OCI-LY7 (cell line): ENCODE results near the gene XPA. TPM values are rescaled to one million over a fixed set of nuclear protein-coding genes. Genes with fewer than 3 reads are reported as not detected.
"Not testable (repeated sequence)": the region's sequence is repeated elsewhere in the genome, so short reads cannot be mapped to it uniquely, and the experiment has no call there.

Experiments
- BruUV-seq: library from RNA; stranded (reverse); fragments of 400-500 nt; replicated peaks from 2 replicates; lab custom pipeline; 2021; lab: Mats Ljungman, UMichigan
- CTCF ChIA-PET: fragments of 300-600 bp; sonication (Branson Sonifier 250); formaldehyde crosslinking; loops from one replicate; lab custom pipeline; 2022; ENCODE audit warnings: antibody characterized with exemption; ENCODE audit not compliant: unreplicated experiment; lab: Charles Lee
- POLR2A ChIA-PET: fragments of 300-600 bp; sonication (Branson Sonifier 250); formaldehyde crosslinking; loops from one replicate; lab custom pipeline; 2022; ENCODE audit warnings: antibody characterized with exemption; lab: Charles Lee
- DNase-seq: peaks from one replicate; pipeline ENCODE4 v3.0.0-alpha.2; 2015; ENCODE audit warnings: low spot score
- H2AFZ ChIP-seq: fragments of 200-600 bp; sonication (generic), shearing (Covaris generic); 2 replicates; pipeline ENCODE4 v1.6.1; 2014; ENCODE audit warnings: mild to moderate bottlenecking, antibody characterized with exemption, low read length, moderate library complexity
- H3K27ac ChIP-seq: fragments of 200-600 bp; sonication (generic); 2 replicates; pipeline ENCODE4 v1.5.1; 2014; ENCODE audit warnings: mixed run types, low read depth, mild to moderate bottlenecking, moderate library complexity, low read length, inconsistent platforms; ENCODE audit not compliant: poor library complexity, severe bottlenecking
- H3K36me3 ChIP-seq: fragments of 200-600 bp; sonication (generic); 2 replicates; pipeline ENCODE4 v1.6.1; 2014; ENCODE audit warnings: mild to moderate bottlenecking, antibody characterized with exemption, low read length, moderate library complexity, mixed read lengths; ENCODE audit not compliant: insufficient read depth
- H3K4me1 ChIP-seq: fragments of 200-600 bp; sonication (generic); 2 replicates; pipeline ENCODE4 v1.5.1; 2014; ENCODE audit warnings: mild to moderate bottlenecking, low read length; ENCODE audit not compliant: insufficient read depth, poor library complexity, severe bottlenecking
- H3K4me2 ChIP-seq: fragments of 200-600 bp; sonication (generic); 2 replicates; pipeline ENCODE4 v1.6.1; 2014; ENCODE audit warnings: mild to moderate bottlenecking, low read length
- H3K4me3 ChIP-seq: fragments of 200-600 bp; sonication (generic); 2 replicates; pipeline ENCODE4 v1.5.1; 2014; ENCODE audit warnings: mild to moderate bottlenecking, low read depth, low read length; ENCODE audit not compliant: poor library complexity, severe bottlenecking
- H3K79me2 ChIP-seq: fragments of 200-600 bp; sonication (generic); 2 replicates; pipeline ENCODE4 v1.6.1; 2016; ENCODE audit warnings: low read depth, mild to moderate bottlenecking, low read length, moderate library complexity, mixed read lengths; ENCODE audit not compliant: insufficient read depth
- H3K9me2 ChIP-seq: fragments of 200-600 bp; sonication (generic); 2 replicates; pipeline ENCODE4 v1.6.1; 2016; ENCODE audit warnings: mild to moderate bottlenecking, low read length, mixed read lengths; ENCODE audit not compliant: insufficient read depth
- H3K9me3 ChIP-seq: fragments of 200-600 bp; sonication (generic); 2 replicates; pipeline ENCODE4 v1.6.1; 2014; ENCODE audit warnings: mild to moderate bottlenecking, mixed run types, low read length, mixed read lengths
- H4K20me1 ChIP-seq: fragments of 200-600 bp; sonication (generic); 2 replicates; pipeline ENCODE4 v1.6.1; 2014; ENCODE audit warnings: mild to moderate bottlenecking, antibody characterized with exemption, low read length, moderate library complexity, mixed read lengths; ENCODE audit not compliant: insufficient read depth
- CTCF ChIP-seq: fragments of 200-600 bp; sonication (generic); conservative IDR thresholded peaks from 2 replicates; pipeline ENCODE4 v1.5.1; 2014; ENCODE audit warnings: mild to moderate bottlenecking, antibody characterized with exemption, low read length, moderate library complexity, mixed read lengths
- EZH2phosphoT487 ChIP-seq: fragments of 200-600 bp; sonication (generic); IDR thresholded peaks from 2 replicates; pipeline ENCODE4 v1.6.1; 2018; ENCODE audit warnings: low read depth, borderline replicate concordance, mild to moderate bottlenecking, mixed run types, antibody characterized with exemption, low read length, moderate library complexity, mixed read lengths
- intact Hi-C: fragments of 100-400 bp; cut with micrococcal nuclease; formaldehyde crosslinking; loops from one replicate; pipeline ENCODE4 v1.10.0; 2022; ENCODE audit not compliant: unreplicated experiment
- total RNA-seq, 2 experiments: library from RNA; depleted of rRNA in 1 of 2; stranded (reverse); fragments of >200 nt in 1 of 2; shearing (Covaris generic) in 1 of 2; gene quantifications; 2 replicates each; pipeline ENCODE4 v1.2.3, GENCODE V29; 2014 to 2022

Gene XPA
- total RNA-seq, 2 experiments from 2014 or later: 15.7 to 15.8 TPM

DNA sequence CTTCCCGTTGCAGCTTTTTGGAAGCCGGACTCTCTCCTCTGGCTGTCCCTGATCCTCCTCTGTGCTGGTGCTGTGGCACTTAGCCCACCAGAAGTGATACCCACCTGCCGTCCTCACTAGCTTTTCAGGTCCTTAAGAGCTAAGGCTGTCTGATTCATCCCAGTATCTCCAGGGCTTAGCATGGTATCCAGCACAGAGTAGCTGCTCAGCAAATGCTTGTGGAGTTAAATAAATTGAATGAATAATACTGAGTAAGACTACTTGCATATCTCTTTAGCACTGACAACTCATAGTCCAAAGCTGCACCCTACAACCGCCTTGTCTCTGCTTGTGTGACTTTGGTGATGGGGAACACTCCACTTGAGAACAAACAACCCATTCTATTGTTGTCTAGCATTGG lies 7.7 kb upstream of the XPA start:
- ChIA-PET CTCF (interaction anchor here (0.5 kb wide), 1 partner anchor 347 kb away, joined by 5 read pairs; no protein-coding TSS in a partner anchor), POLR2A (interaction anchor here (0.6 to 0.9 kb wide), 2 partner anchors 12 to 291 kb away, joined by 3 to 8 read pairs; no protein-coding TSS in a partner anchor)
- no peaks in the 10 kb centered on the region for H3K36me3 ChIP-seq
- no peaks in the 10 kb centered on the region for H3K4me1 ChIP-seq
- TF ChIP-seq EZH2phosphoT487: no peak
- no peak for TF ChIP-seq CTCF
- no peak for DNase-seq
- H3K9me2 ChIP-seq: no peaks in the 10 kb centered on the region
- no peak overlapping the region for H3K4me3 ChIP-seq
- H2AFZ ChIP-seq: no peak overlapping the region
- H3K4me2 ChIP-seq: no peak overlapping the region
- H3K9me3 ChIP-seq: no peaks in the 10 kb centered on the region
- intact Hi-C loops: no loop called here
- H3K27ac ChIP-seq: no peak overlapping the region
- no peaks in the 10 kb centered on the region for H4K20me1 ChIP-seq
- no TSS peak for BruUV-seq
- no peaks in the 10 kb centered on the region for H3K79me2 ChIP-seq

- ChIA-PET POLR2A (no interaction called here), CTCF (interaction anchor here (0.5 kb wide), 1 partner anchor 347 kb away, joined by 5 read pairs; no protein-coding TSS in a partner anchor)
- Histone ChIP-seq H3K4me2 (no peak overlapping the region), H4K20me1 (no peaks in the 10 kb centered on the region), H2AFZ (no peak overlapping the region), H3K4me3 (no peak overlapping the region), H3K27ac (no peak overlapping the region), H3K9me2 (no peaks in the 10 kb centered on the region), H3K79me2 (no peaks in the 10 kb centered on the region), H3K9me3 (no peaks in the 10 kb centered on the region), H3K36me3 (no peaks in the 10 kb centered on the region), H3K4me1 (peaks cover under 1% of the 10 kb centered on the region)
- intact Hi-C loops: no loop called here
- no peak for DNase-seq
- TF ChIP-seq CTCF: no peak
- TF ChIP-seq EZH2phosphoT487: no peak
- BruUV-seq: no TSS peak
Observed at GRCh38 chr9:97704345-97704677, 7.2 kb upstream of the XPA start.

- Histone ChIP-seq H3K9me3 (no peaks in the 10 kb centered on the region), H3K4me1 (peaks cover 5% of the 10 kb centered on the region), H3K4me3 (no peak overlapping the region), H4K20me1 (no peaks in the 10 kb centered on the region), H3K4me2 (no peak overlapping the region), H3K36me3 (no peaks in the 10 kb centered on the region), H2AFZ (no peak overlapping the region), H3K9me2 (no peaks in the 10 kb centered on the region), H3K79me2 (no peaks in the 10 kb centered on the region), H3K27ac (no peak overlapping the region)
- POLR2A ChIA-PET: no interaction called here
- TF ChIP-seq EZH2phosphoT487 (no peak), CTCF (no peak)
- CTCF ChIA-PET: no interaction called here
- no peak for DNase-seq
- BruUV-seq: no TSS peak
- intact Hi-C loops: no loop called here
Observed at GRCh38 chr9:97703437-97704344, 6.6 kb upstream of the XPA start.

- H3K4me3 ChIP-seq, H3K27ac ChIP-seq, BruUV-seq, intact Hi-C loops, DNase-seq, H4K20me1 ChIP-seq, H3K36me3 ChIP-seq, H3K9me2 ChIP-seq, CTCF ChIA-PET, H3K4me2 ChIP-seq, H3K9me3 ChIP-seq: not testable (repeated sequence)
- Histone ChIP-seq H3K4me1 (peaks cover 31% of the 10 kb centered on the region), H3K79me2 (peaks cover 16% of the 10 kb centered on the region; the same call in 1 of the 2 replicates), H2AFZ (peak overlapping the region; percentile 40; the same call in 1 of the 2 replicates)
- POLR2A ChIA-PET: interaction anchor here (0.6 kb wide), 1 partner anchor 497 kb away, joined by 4 read pairs; no protein-coding TSS in a partner anchor
Observed at GRCh38 chr9:97699824-97700223, 2.7 kb upstream of the XPA start.
